HG03469 (cell line): Measurements from ENCODE around the gene PLIN4.

Experiments
- ATAC-seq: cut with Tn5 transposase; IDR thresholded peaks from one replicate; pipeline ENCODE4 v1.9.1; 2021; ENCODE audit warnings: mild to moderate bottlenecking, moderate library complexity, moderate number of reproducible peaks; ENCODE audit not compliant: unreplicated experiment

Gene PLIN4

DNA sequence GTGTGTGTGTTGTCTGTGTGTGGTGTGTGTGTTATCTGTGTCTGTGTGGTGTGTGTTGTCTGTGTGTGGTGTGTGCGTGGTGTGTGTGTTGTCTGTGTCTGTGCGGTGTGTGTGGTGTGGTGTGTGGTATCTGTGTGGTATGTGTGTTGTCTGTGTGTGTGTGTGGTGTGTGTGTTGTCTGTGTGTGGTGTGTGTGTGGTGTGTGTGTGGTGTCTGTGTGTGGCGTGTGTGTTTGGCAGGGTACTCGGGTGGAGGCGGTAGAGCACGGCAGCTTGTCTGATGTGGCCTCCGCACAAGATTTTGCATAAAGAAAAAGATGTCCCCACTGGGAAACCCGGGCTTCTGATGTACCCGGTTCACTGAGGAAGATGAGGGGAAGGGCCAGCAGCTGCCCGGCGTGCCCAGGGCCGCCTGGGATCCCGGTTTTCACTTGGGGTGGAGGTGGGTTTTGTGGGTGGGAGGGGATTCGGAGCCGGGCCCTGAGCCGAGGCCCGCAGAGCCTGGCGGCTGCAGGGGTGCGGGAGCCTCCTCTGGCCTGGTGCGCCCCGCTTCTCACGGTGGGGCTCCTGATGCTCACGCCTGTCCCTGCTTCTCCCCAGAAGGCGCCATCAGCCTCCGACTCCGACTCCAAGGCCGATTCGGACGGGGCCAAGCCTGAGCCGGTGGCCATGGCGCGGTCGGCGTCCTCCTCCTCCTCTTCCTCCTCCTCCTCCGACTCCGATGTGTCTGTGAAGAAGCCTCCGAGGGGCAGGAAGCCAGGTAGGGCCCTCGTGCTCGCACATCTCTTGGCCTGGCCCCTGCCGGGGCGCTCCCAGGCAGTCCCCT lies 25.0 kb downstream of the PLIN4 start:
- ATAC-seq, result no peak

- ATAC-seq, result no peak
Measured at GRCh38 chr19:4492337-4493103, 25.8 kb downstream of the PLIN4 start.

GRCh38 chr19:4491446-4491845 lies 26.8 kb downstream of the PLIN4 start:
- no peak for ATAC-seq

GRCh38 chr19:4488496-4488895 lies 29.8 kb downstream of the PLIN4 start:
- ATAC-seq, result no peak

- no peak for ATAC-seq
Measured at GRCh38 chr19:4487572-4487971, 30.7 kb downstream of the PLIN4 start.

- no peak for ATAC-seq
Measured at GRCh38 chr19:4483385-4483784, 34.9 kb downstream of the PLIN4 start.

- no peak for ATAC-seq
Measured at GRCh38 chr19:4482721-4483364, 35.4 kb downstream of the PLIN4 start.

DNA sequence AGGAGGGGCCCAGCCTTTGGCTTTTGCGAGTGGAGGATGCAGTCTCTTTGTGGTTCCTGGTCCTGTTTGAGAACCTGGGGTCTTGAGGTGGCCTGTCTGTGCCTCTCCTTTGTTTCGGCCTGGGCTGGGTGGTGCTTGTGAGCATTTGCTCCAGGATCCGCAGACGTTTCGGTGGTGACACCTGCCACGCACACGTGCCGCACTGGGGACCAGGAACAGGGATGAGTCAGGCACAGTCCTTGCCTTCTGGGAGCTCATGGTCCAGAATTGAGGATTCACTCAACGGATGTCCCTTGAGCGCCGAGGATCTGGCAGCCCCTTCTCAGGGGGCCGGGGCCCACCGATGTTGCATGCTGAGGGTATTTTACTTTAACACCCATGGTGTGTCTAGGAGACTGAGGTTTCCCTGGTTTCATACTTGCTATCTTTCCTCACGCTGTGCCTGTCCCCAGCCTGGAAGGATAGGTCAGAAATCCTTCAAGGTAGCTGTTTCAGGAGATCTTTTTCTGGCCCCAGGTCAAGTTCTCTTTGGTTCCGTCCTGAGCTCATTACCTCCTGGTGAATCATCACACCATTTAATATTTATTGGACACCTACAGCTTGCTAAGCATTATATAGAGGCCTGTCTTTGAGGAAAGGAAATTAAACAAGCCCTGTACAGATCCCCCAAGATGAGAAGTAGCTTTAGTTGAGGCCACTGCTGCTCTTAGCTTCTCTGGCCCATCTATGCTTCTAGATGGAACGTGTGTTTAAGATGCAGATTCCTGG lies 41.1 kb downstream of the PLIN4 start:
- no peak for ATAC-seq

GRCh38 chr19:4474514-4475022 lies 43.7 kb downstream of the PLIN4 start:
- no peak for ATAC-seq

GRCh38 chr19:4473763-4474513 lies 44.3 kb downstream of the PLIN4 start:
- no peak for ATAC-seq

GRCh38 chr19:4473011-4473762 lies 45.1 kb downstream of the PLIN4 start:
- ATAC-seq, result no peak

DNA sequence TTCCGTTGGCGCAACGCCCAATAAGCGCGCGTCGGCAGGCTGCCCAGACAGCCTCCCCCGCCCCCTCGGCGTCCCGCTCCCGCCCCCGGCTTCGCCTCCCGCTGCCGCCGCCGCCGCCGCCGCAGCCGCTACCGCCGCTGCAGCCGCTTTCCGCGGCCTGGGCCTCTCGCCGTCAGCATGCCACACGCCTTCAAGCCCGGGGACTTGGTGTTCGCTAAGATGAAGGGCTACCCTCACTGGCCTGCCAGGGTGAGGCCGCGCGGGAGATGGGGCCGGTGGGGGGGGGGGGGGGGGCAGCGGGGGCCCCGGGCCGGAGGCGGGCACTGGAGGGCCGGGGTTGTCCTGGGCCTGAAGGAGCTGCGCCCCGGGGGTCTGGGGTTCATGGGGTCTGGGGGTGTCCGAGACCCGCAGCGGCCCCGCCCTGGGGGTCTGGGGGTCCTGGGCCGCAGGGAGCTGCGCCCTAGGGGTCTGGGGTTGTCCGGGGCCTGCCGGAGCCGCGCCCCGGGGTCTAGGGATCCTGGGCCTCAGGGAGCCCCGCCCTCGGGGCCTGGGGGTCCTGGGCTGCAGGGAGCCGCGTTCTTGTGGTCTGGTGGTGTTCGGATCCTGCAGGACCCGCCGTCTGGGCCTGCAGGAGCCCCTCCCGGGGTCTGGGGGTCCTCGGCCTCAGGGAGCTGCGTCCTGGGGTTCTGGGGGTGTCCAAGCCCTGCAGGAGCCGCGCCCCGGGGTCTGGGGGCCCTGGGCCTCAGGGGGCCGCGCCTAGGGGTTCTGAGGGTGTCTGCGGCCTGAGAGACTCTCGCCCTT lies 45.9 kb downstream of the PLIN4 start, which contains the start of gene HDGFL2:
Gene HDGFL2 (plus strand): TSS at position 124 of the 801 bp plus-strand sequence. CDS start 54 bp downstream, at position 178.
- ATAC-seq, result no peak

GRCh38 chr19:4471403-4472173 lies 46.7 kb downstream of the PLIN4 start:
- ATAC-seq, result peak; percentile 70

DNA sequence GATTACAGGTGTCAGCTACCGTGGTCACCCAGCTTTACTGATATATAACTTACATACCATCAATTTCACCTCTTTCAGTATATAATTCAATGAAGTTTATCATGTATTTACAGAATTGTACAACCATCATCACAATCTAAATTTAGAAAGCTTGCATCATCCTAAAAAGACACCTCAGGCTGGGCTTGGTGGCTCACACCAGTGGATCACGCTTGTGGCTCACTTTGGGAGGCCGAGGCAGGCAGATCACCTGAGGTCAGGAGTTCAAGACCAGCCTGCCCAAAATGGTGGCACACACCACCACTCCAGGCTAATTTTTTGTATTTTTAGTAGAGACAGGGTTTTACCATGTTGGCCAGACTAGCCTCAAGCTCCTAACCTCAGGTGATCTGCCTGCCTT lies 50.5 kb downstream of the PLIN4 start:
- no peak for ATAC-seq

DNA sequence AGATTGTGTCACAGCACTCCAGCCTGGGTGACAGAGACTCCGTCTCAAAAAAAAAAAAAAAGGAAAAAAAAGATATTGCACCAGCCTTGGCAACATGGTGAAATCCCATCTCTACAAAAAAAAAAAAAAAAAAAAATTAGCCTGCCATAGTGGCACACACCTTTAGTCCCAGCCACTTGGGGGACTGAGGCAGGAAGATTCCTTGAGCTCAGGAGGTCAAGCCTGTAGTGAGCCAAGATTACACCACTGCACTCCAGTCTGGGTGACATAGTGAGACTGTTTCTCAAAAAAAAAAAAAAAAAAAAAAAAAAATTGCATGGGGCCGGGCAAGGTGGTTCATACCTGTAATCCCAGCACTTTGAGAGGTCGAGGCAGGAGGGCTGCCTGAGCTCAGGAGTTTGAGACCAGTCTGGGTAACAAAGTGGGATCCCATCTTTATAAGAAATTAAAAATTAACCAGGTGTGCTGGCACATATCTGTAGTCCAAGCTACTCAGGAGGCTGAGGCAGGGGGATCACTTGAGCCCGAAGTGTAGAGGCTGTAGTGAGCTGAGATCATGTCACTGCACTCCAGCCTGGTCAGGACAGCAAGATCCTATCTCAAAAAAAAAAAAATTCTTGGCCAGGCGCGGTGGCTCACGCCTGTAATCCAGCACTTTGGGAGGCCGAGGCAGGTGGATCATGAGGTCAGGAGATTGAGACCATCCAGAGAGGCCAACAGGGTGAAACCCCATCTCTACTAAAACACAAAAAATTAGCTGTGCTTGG lies 53.3 kb downstream of the PLIN4 start:
- ATAC-seq, result no peak

GRCh38 chr19:4457654-4458395 lies 60.5 kb downstream of the PLIN4 start, which contains the start of gene UBXN6:
Gene UBXN6 (minus strand): TSS chr19:4457794. CDS start chr19:4457697, 97 bp downstream.
- ATAC-seq, result peak; percentile 85
